Suprapubic skin (tissue), 3 donors: ENCODE data around the gene NANOS3.

Experiments
- CTCF ChIP-seq, 2 donors: fragments of 200-600 bp in 1 of 2; fragments of 450-650 bp in 1 of 2; sonication (generic) in 1 of 2; IDR thresholded peaks; one replicate each; pipeline ENCODE4 v1.5.1; 2016 to 2019; ENCODE audit warnings: antibody characterized with exemption in 2 of 2, mild to moderate bottlenecking in 1 of 2, moderate library complexity in 1 of 2
- POLR2AphosphoS5 ChIP-seq, 3 donors: sonication (generic); formaldehyde crosslinking; IDR thresholded peaks; one replicate each; pipeline ENCODE4 v1.6.1; 2017; ENCODE audit warnings: antibody characterized with exemption in 3 of 3

DNA sequence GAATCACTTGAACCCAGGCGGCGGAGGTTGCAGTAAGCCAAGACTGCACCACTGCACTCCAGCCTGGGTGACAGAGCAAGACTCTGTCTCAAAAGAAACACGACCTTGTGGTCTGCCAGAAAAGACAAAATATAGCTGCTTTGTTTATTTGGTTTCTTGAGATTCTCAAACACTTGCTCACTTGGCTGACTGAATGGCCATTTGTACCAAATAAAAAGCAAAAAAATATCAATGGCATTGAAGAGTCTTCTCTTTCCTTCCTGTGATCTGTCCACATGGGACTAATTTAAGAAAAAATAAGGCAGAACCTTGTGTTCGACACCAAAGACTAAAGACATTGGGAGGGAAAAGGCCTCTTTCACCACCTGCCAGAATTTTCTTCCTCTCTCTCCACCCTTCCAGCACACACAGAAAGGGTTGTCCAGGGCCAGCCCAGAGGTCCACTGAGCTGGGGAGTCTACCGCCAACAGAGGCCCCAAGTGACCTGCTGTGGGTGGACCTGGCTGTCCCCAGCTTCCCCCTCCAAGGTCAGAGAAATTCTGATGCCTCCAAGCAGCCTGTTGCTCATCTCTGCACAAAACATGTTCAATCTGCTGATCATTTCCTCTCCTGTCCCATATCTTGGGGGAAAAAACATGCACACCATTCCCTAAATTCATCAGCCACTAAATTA, 23.1 kb downstream of the NANOS3 start:
- no peak for TF ChIP-seq CTCF (IDR thresholded peaks at IDR 0.05)
- TF ChIP-seq POLR2AphosphoS5 (IDR thresholded peaks at IDR 0.05): no peak
